PFSK-1 (cell line): ENCODE measurements around the gene COPS8.

ENCODE experiments used
- POLR2AphosphoS5 ChIP-seq: IDR thresholded peaks from 2 replicates; pipeline ENCODE4 v1.6.1; 2012; ENCODE audit warnings: low read depth, mild to moderate bottlenecking, control low read depth, low read length, moderate library complexity
- REST ChIP-seq, 2 experiments: IDR thresholded peaks; 2 replicates each; pipeline versions ENCODE4 v1.6.1 to v1.8.0; 2011 to 2012; ENCODE audit warnings: low read depth in 2 of 2, low read length in 2 of 2, control low read depth in 1 of 2, inconsistent platforms in 1 of 2, mild to moderate bottlenecking in 1 of 2, moderate library complexity in 1 of 2; ENCODE audit not compliant: insufficient read depth in 1 of 2
- SIN3A ChIP-seq: IDR thresholded peaks from 2 replicates; pipeline ENCODE4 v1.6.1; 2012; ENCODE audit warnings: mild to moderate bottlenecking, low read length, moderate library complexity, borderline replicate concordance; ENCODE audit not compliant: insufficient read depth

GRCh38 chr2:237096201-237096600, 10.5 kb downstream of the COPS8 start:
- TF ChIP-seq SIN3A (no peak), POLR2AphosphoS5 (no peak), REST (IDR thresholded peaks at IDR 0.05; ENCODE audit: insufficient read depth in 1 of 2, low read depth in 2 of 2, low read length in 2 of 2) (no peak)
